OCI-LY1 (cell line): Measurements from ENCODE around the gene DBNDD1.

Experiments used
- H2AFZ ChIP-seq: fragments of 200-600 bp; sonication (generic), shearing (Covaris generic); 2 replicates; pipeline ENCODE4 v1.6.0; 2014; ENCODE audit warnings: antibody characterized with exemption, mild to moderate bottlenecking, low read length
- H3F3A ChIP-seq: fragments of 200-600 bp; sonication (generic), shearing (Covaris generic); 2 replicates; pipeline ENCODE4 v1.6.0; 2014; ENCODE audit warnings: mild to moderate bottlenecking, antibody characterized with exemption, low read length, moderate library complexity; ENCODE audit not compliant: insufficient read depth
- H3K27ac ChIP-seq: fragments of 200-600 bp; sonication (generic); 2 replicates; pipeline ENCODE4 v1.5.1; 2014; ENCODE audit warnings: low read length, mixed run types, mild to moderate bottlenecking, low read depth; ENCODE audit not compliant: poor library complexity, severe bottlenecking
- H3K27me3 ChIP-seq: fragments of 200-600 bp; sonication (generic); 2 replicates; pipeline ENCODE4 v1.6.0; 2014; ENCODE audit warnings: antibody characterized with exemption, mild to moderate bottlenecking, low read length, moderate library complexity; ENCODE audit not compliant: insufficient read depth
- H3K36me3 ChIP-seq: fragments of 200-600 bp; sonication (generic); 2 replicates; pipeline ENCODE4 v1.6.1; 2014; ENCODE audit warnings: mild to moderate bottlenecking, antibody characterized with exemption, low read length, moderate library complexity, mixed read lengths; ENCODE audit not compliant: insufficient read depth
- H3K4me1 ChIP-seq: fragments of 200-600 bp; sonication (generic); 2 replicates; pipeline ENCODE4 v1.5.1; 2014; ENCODE audit warnings: mild to moderate bottlenecking, low read length, moderate library complexity; ENCODE audit not compliant: insufficient read depth, severe bottlenecking
- H3K4me2 ChIP-seq: fragments of 200-600 bp; sonication (generic), shearing (Covaris generic); 2 replicates; pipeline ENCODE4 v1.6.1; 2014; ENCODE audit warnings: low read length
- H3K4me3 ChIP-seq: fragments of 200-600 bp; sonication (generic); 2 replicates; pipeline ENCODE4 v1.5.1; 2014; ENCODE audit warnings: low read length, low read depth, mild to moderate bottlenecking, mixed read lengths; ENCODE audit not compliant: poor library complexity, severe bottlenecking
- H3K79me2 ChIP-seq: fragments of 200-600 bp; shearing (Covaris generic); 2 replicates; pipeline ENCODE4 v1.6.1; 2016; ENCODE audit warnings: mixed run types, low read length, mixed read lengths; ENCODE audit not compliant: insufficient read depth
- H3K9ac ChIP-seq: fragments of 200-600 bp; sonication (generic), shearing (Covaris generic); 2 replicates; pipeline ENCODE4 v1.6.1; 2014; ENCODE audit warnings: mild to moderate bottlenecking, low read length, mixed read lengths
- H3K9me2 ChIP-seq: fragments of 200-600 bp; sonication (generic), shearing (Covaris generic); 2 replicates; pipeline ENCODE4 v1.6.1; 2014; ENCODE audit warnings: low read depth, mild to moderate bottlenecking, low read length, mixed read lengths
- H3K9me3 ChIP-seq: fragments of 200-600 bp; shearing (Covaris generic); 2 replicates; pipeline ENCODE4 v1.6.1; 2014; ENCODE audit warnings: low read length, mixed read lengths
- H4K20me1 ChIP-seq: fragments of 200-600 bp; sonication (generic), shearing (Covaris generic); 2 replicates; pipeline ENCODE4 v1.6.0; 2016; ENCODE audit warnings: mild to moderate bottlenecking, low read length; ENCODE audit not compliant: insufficient read depth
- CTCF ChIP-seq: fragments of 200-600 bp; sonication (generic), shearing (Covaris generic); IDR thresholded peaks from 2 replicates; pipeline ENCODE4 v1.5.1; 2017; ENCODE audit warnings: mild to moderate bottlenecking, antibody characterized with exemption, low read length, moderate library complexity, mixed read lengths
- EZH2 ChIP-seq: fragments of 200-600 bp; sonication (generic), shearing (Covaris generic); IDR thresholded peaks from 2 replicates; pipeline ENCODE4 v1.8.0; 2017; ENCODE audit warnings: borderline replicate concordance, mixed run types, mild to moderate bottlenecking, antibody characterized with exemption, low read length, moderate library complexity, mixed read lengths

DBNDD1 gene

GRCh38 chr16:90041896-90042473 is 22.7 kb upstream of the DBNDD1 start:
- Histone ChIP-seq H3K27ac (no peak overlapping the region), H3K27me3 (0 out of 2 replicates have a peak, but pooled peaks cover 9% of the 10 kb centered on the region), H3K9ac (no peak overlapping the region), H3K4me1 (no peaks in the 10 kb centered on the region), H3K9me2 (no peaks in the 10 kb centered on the region), H3K4me3 (no peak overlapping the region), H4K20me1 (no peaks in the 10 kb centered on the region), H3F3A (no peaks in the 10 kb centered on the region), H3K4me2 (no peak overlapping the region), H3K79me2 (no peaks in the 10 kb centered on the region), H3K36me3 (0 out of 2 replicates have a peak, but pooled peaks cover 3% of the 10 kb centered on the region), H3K9me3 (no peaks in the 10 kb centered on the region), H2AFZ (no peak overlapping the region)
- TF ChIP-seq CTCF (no peak), EZH2 (no peak)

GRCh38 chr16:90040152-90041023 is 21.1 kb upstream of the DBNDD1 start:
- no peaks in the 10 kb centered on the region for H4K20me1 ChIP-seq
- no peaks in the 10 kb centered on the region for H3K79me2 ChIP-seq
- 0 out of 2 replicates have a peak, but pooled peaks cover 7% of the 10 kb centered on the region for H3K36me3 ChIP-seq
- no peaks in the 10 kb centered on the region for H3K4me1 ChIP-seq
- no peaks in the 10 kb centered on the region for H3K9me3 ChIP-seq
- no peak for TF ChIP-seq EZH2
- TF ChIP-seq CTCF, result no peak
- H3F3A ChIP-seq, result no peaks in the 10 kb centered on the region
- H3K9ac ChIP-seq, result no peak overlapping the region
- H3K4me3 ChIP-seq, result no peak overlapping the region
- H3K27me3 ChIP-seq, result 0 out of 2 replicates have a peak, but pooled peaks cover 6% of the 10 kb centered on the region
- no peak overlapping the region for H3K27ac ChIP-seq
- no peaks in the 10 kb centered on the region for H3K9me2 ChIP-seq
- H3K4me2 ChIP-seq, result no peak overlapping the region
- H2AFZ ChIP-seq, result no peak overlapping the region

GRCh38 chr16:90037276-90037675 is 18.0 kb upstream of the DBNDD1 start:
- Histone ChIP-seq H3K9me3 (no peaks in the 10 kb centered on the region), H3K36me3 (peaks cover 9% of the 10 kb centered on the region; the same call in 1 of the 2 replicates), H3K9ac (no peak overlapping the region), H3K4me1 (no peaks in the 10 kb centered on the region), H3K4me2 (no peak overlapping the region), H3K9me2 (no peaks in the 10 kb centered on the region), H3K79me2 (no peaks in the 10 kb centered on the region), H3K27me3 (no peaks in the 10 kb centered on the region), H2AFZ (no peak overlapping the region), H3K4me3 (no peak overlapping the region), H4K20me1 (no peaks in the 10 kb centered on the region), H3F3A (no peaks in the 10 kb centered on the region), H3K27ac (no peak overlapping the region)
- TF ChIP-seq EZH2, result no peak
- TF ChIP-seq CTCF, result no peak
